Muscle of arm (tissue), 12 donors: ENCODE measurements around the gene CNTNAP2. TPM values are rescaled to one million over a fixed set of nuclear protein-coding genes. Genes with fewer than 3 reads are reported as not detected.

Experiments
- DNase-seq: peaks from one replicate; pipeline ENCODE4 v3.0.0-alpha.2; 2013
- polyA plus RNA-seq, 12 donors: library from polyadenylated mRNA; unstranded; fragments of 120-200 nt; gene quantifications; one replicate each; pipeline ENCODE4 v1.2.1, GENCODE V29; 2013; ENCODE audit not compliant: insufficient read length in 12 of 12

Gene CNTNAP2
- polyA plus RNA-seq, 12 donors, result 7.4 to 16.1 (median 10.3) TPM; not detected in 1

DNA sequence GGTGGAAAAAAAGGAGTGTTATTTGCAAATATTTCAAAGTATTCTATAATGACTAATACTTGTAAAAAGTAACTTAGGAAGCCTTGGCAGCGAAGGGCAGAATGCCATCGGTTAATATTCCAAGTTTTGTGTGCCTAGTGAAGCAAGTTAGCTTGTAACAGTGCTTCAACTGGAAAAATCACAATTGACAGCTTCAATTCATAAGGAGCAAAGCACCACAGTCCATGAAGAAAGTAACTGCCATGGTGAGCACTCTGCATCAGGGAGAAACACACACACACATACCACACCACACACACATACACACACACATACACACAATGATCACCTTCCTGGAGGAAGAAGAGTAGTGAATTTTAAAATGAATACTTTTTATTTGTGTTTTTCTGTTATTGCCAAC, 298.3 kb downstream of the CNTNAP2 start:
- DNase-seq, result no peak

DNA sequence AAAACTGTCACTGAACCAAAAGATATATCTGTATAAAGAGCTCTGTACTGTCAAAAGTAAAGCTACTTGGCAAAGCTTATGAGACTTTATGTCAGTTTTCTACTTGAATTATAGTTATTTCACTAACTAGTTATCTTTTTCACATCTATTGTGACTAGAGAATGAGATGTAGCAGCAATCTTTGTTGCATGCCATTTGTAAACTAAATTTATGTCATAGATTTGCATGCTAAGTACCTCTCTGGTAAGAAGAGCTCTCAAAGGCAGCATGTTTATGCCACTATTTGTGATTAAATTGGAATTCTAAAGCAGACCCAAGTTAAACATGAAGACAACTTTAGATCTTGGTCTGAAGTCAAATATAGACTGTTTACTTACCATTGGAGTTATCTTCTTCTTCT, 300.6 kb downstream of the CNTNAP2 start:
- DNase-seq, result no peak

DNA sequence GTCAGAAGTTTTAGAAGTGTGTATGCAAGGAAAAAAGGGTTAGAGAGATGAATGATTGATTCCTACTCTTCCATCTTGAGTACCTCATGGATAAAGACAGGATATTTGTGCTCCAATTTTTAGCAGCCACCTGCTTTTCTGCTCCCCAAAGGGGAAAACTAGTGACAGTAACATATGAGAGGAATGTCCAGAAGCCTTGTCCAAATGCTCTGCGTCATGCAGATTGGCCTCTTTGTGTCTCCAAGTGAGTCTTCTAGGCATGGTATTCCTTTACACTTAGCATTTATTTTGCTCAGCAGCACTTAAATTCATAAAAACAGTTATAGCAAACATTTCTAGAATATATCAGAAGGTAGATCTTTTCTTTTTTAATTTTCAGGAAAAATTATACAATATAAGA, 306.8 kb downstream of the CNTNAP2 start:
- peak; percentile 43 for DNase-seq

DNA sequence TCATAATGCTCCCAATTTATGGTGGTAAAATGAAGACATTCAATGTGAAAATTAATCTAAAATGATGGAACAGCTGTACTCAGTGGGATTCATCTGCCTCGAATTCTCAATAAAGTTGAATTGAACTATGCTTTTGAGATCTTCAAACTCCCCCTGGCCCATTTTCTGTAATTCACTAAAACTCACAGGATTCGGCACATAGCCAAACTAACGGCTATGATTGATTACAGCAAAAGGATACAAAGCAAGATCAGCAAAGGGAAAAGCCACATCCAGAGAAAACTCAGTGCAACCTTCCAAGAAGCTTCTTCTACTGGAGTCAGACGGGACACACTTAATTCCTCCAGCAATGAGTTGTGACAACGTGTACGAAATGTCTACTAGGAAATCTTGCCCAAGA, 307.5 kb downstream of the CNTNAP2 start:
- DNase-seq, result peak; percentile 36

DNA sequence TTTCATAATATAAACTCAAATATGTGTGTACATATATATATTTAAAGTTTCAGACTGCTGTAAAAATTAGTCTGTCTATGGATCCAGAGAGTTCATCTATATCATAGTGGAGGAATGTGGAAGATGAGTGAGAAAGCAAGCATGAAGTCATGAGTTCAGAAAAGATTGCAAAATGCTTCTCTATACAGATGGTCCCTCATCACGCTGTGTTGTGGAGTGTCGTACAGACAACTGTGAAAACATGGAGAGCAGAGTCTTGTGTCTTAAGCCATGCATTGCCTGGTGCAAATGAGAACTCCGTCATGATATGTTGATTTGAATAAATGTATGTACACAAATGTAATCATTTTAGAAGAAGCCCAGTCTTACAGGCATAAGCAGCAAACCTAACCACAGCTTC, 316.9 kb downstream of the CNTNAP2 start:
- no peak for DNase-seq

DNA sequence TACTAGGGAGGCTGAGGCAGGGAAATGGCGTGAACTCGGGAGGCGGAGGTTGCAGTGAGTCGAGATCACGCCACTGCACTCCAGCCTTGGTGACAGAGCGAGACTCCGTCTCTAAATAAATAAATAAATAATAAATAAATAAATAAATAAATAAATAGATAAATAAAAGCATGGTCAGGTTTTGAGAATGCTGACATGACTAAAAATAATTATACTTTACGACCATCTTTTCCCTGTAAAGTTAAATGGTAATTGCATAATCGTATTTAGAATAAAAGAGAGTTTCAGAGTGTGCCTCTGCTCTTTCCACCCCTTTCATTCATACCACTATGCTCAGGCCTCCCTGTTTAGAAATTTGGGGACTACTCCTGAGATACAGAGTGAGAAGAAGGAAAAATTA, 326.5 kb downstream of the CNTNAP2 start:
- no peak for DNase-seq

DNA sequence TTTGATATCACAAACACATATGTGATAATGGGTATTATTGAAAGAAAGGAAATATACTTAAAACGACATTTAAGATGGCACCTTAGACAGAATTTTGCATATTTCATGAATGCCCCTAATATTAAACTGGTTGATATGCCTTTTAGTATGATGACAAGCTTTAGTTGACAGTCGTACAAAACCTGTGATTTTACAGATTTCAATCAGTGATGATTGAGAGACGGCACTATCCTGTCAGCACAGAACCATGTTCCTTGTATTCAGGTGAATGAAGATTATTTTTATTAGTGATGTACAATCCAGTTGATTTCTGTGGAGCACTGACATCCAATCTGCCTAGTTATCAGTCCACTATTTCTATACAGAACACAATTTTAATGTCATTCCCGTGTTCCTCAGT, 333.0 kb downstream of the CNTNAP2 start:
- no peak for DNase-seq

DNA sequence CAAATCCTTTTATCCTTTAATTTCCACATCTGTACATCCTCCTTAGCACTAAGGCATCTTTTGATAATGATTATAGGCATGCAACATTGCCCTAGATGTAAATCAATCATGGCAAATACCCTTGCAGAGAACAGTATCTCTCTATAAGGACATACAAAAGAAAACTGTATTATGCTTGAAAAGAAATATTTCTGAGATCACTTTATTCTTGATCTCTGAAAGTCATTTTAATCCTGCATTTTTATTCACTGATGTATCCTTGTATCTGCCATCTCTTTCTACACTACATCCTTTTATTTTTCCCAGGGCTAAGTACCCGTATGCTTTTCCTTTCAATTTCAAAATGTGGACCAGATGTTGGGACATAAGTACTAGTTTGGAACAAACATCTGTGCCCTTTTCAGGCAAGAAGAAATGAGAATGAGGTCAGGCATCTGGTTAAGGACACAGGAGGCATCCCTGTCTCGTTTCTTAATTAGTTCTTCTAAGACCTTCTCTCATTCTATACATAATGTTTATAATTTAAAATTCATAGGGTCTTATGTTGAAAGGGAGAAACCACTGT, 338.6 kb downstream of the CNTNAP2 start:
- peak; percentile 1 for DNase-seq

DNA sequence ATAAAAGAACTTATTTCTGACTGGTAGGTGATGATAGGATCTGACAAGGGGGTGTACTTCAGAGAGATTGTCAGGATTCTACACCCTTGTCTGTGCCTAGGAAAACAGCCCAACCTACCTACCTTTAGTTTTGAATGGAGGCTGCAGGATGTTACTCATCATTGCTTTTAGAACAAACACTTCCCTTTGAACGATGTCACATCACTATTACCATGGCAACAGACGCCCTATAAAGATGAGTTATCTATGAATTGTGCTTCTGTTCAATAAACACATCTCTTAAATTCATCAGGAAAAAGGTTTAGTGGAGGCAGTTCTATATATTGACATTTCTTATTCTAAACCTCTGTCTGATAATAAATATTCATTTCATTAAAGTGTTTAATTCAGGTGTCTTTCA, 362.4 kb downstream of the CNTNAP2 start:
- DNase-seq, result no peak

DNA sequence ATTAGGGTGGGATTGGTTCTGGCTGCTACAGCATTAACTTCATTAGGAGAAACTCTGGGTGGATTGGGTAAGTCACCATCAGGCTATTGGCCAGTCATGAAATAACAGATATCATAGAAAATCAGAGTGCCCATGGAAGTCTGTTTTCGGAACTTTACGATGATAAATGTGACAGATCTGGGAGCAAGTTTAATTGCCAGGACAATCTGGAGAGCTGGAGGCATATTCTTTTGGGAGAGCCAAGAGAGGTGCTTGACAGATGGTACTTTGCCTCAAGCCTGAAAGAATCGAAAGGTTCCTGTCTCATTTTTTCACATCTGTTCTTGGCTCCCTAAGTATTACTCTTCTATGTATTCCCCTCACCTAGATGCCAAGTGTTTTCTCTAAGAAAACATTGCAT, 369.9 kb downstream of the CNTNAP2 start:
- no peak for DNase-seq

DNA sequence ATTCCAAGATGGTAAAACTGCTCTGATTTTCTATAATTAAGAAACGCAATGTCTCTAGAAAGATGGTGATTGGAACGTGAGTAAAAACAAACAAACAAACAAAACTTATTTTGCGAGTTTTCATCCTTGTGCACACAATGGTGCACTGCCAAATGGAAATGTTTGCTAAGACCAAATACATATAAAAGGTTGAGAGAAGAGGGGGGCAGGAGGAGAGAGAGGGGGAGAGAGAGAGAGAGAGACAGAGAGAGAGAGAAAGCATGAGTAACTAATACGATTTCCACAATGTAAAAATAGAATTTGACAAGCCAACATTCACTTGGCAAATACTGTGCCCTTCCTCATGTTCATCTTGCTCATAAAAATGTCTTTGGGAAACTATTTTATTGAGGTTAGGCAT, 375.4 kb downstream of the CNTNAP2 start:
- DNase-seq, result no peak

DNA sequence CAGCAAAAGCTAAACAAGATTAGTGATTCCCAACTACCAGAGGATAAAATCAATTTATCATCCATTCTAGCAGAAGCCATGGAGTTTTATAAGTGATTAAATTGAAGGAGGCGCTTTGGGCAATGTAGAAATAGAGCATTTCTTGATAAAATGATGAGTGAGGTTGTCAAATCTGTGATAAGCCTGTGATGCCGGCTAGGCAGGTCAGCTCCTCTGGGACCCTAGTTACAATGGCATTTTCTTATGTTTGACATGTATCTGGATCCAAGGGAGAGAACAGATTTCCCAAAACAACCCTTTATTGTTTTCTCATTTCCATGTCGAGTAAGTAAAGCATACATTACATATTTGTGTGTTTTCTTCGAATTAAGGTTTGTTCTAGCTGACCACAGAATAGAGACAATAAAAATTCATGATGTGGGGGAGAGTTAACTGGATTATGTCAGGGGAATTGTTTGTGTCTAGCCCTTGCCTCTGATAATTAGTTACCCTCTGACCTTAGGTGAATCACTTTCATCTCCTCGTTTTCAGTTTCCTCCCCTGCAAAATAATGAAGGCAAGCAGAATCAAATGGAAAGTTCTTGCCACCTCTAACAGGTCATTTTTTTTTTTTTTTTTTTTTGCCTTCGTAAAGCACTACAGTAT, 378.5 kb downstream of the CNTNAP2 start:
- DNase-seq, result no peak

DNA sequence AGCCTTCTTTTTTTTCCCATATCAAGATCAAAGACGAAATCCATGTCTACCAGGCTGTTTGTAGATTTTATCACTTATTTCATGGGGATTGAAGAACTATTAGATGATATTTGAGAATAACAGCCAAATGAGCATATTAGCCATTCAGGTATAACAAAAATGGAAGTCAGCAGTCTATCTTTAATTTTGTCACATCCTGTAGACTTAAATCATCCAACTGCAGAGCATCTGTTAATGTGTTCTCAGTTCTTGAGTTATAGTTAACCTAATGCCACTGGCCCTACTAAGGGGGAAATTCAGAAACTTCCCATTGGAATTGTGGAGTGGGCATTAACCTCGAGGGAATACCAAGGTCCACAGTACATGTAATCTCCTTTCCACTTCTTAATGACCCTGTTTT, 380.1 kb downstream of the CNTNAP2 start:
- no peak for DNase-seq

DNA sequence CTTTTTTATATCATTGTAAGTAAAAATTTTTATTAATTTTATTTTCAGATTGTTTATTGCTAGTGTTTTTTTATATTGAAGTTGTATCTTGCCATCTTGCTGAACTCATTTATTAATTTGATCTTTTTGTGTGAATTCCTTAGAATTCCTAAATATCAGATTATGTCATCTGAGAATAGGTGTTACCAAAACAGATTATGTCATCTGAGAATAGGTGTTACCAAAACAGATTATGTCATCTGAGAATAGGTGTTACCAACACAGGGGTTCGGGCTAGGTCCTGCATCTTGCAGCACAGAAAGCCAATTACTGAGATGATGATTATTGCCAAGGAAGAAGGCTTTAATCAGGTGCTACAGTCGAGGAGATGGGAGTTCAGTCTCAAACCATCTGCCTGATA, 383.4 kb downstream of the CNTNAP2 start:
- DNase-seq, result no peak

DNA sequence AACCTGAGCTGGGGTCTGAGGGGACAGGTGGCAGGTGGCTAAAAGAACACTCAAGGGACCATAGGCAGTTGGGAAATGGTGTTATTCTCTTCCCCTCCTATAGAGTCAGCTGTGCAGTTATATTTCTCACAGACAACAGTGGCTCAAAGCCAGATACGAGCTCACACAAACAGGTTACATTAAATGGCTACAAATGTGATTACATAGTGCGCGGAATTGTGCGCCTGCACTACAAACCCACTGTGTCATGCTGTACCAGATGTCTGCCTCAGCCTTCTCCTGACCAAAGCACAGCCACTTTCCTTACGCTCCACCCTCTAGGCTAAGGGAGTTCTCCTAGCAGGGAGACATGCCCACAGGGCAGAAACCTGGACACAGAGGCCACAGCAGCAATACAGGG, 387.2 kb downstream of the CNTNAP2 start:
- no peak for DNase-seq

DNA sequence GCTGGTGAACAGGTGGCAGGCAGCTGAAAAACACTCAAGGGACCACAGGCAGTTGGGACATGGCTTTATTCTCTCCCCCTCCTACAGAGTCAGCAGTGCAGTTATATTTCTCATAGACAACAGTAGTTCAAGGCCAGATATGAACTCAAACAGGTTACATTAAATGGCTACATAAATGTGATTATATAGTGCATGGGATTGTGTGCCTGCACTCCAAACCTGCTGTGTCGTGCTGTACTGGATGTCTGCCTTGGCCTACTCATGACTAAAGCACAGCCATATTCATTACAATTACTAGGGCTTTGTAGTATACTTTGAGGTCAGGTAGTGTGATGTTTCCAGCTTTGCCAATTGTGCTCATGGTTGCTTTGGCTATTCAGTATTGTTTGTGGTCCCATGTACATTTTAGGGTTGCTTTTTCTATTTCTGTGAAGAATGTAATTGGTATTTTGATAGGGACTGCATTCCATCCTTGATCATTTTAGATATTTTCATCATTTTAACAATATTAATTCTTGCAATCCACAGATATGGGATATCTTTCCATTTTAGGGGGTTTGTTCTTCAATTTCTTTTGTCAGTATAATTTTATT, 393.6 kb downstream of the CNTNAP2 start:
- DNase-seq, result no peak

DNA sequence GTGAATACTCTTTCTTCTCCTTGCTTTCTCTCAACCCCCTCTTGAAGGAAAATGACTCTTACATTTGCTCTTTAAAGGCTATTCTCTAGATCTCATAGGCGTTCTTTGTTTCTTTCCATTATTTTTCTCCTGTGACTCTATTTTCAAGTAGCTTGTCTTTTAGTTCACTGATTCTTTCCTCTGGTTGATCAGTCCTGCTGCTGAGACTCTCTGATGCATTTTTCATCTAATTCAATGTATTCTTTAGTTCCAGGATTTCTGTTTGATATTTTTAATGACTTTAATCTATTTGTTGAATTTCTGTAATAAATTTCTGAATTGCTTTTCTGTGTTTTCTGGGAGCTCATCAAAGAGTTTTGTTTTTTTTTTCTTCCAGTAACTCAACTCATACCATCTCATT, 397.7 kb downstream of the CNTNAP2 start:
- DNase-seq, result no peak

DNA sequence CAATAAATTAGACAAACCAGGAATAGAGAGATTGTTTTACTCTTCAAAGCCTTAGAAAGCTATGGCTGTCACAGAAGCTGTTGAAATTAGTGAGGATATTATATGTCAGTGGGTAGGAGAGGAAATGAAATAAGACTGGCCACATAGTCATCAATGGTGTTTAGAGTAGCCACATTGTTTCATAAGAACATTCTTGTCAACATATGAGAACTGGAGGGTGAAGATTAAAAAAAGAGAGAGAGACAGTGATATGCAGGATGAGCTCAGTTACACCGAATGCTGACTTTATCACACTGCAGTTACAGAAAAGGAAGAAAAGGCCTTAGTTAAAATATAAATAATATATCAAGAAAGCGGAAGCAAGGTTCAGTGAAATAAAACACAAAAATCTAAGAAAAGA, 412.0 kb downstream of the CNTNAP2 start:
- no peak for DNase-seq

DNA sequence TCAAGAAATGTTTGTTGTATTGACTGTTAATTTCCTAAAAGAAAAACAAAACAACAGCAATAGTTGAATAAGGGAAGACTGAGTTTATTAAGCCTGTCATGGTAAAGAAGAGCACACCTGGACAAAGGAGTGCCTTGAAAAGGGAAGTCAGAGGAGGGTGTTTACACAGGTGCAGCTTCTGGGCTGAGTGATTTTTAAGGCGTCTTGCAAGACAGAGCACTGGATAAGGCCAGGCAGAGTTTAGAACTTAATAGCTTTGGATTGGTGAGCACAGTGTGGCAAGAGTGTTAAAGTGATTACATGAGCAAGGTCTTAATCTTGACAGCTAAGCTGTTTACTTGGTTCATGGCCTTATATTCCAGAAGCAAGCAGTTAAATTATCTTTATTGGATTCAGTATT, 423.2 kb downstream of the CNTNAP2 start:
- DNase-seq, result no peak

DNA sequence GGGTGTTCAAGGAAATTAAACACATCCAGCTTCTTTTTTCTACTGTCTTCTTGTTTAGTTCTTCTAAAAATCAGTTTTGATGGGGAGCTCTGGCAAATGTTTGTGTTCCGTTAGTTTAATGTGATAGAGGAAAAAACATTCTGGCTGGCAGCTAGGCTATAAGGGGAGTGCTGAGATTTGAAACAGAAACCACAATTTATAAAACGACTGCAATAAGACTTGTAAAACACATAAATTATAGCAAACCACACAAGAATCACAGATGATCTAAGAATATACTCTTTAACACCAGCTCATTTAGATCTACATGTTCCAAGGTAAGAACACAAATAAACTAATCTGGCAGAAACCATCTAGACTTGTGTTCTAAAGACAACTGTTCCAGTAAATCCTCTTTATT, 425.5 kb downstream of the CNTNAP2 start:
- DNase-seq, result no peak

DNA sequence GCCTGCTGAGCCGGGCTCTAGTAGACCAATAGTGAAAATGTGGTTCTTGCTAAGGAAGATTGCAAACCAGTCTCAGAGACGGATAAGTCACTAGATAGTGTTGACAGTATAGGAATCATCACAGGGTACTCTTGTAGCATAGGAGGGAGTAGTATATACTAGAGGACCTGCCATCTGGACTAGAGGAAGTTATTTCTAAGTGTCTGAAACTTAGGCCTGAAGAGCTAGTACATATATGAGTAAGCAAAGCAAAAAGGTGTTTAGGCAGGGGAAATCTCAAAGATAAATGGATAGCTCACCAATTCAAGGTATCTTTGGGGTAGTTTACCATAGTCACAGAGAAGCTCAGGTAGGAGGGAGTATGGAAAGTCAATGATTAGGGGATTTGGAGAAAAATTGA, 428.1 kb downstream of the CNTNAP2 start:
- no peak for DNase-seq

DNA sequence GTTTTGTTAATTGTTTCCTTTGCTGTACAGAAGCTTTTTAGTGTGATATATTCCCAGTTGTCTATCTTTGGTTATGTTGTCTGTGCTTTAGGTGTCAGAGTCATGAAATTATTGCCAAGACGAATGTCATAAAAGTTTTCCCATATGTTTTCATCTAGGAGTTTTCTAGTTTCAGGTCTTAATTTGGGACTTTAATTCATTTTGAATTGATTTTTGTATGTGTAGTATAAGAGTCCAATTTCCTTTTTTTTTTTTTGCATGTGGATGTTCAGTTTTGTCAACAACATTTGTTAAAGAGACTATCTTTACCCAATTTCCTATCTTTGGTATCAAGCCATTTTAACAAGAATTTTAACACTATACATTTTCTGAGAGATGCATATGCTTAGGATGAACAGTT, 432.2 kb downstream of the CNTNAP2 start:
- no peak for DNase-seq

DNA sequence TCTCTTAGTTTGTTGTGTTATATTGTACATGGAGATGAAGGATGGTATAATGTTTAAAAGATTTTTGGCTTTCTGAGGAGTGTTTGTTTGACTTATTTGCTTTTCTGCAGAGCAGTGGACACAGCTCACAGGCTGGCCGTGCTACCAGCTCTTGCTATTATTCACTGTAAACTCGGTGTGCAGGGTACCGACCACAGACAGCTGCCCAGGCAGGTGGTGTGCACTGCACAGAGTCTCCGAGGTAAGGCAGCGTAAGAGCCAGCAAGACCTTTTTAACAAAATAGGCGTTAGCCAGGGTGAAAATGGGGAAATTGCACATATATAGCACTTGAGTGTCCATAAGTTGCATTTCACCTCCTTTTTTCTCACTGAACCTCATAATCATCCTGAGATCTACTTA, 438.0 kb downstream of the CNTNAP2 start:
- DNase-seq, result no peak

DNA sequence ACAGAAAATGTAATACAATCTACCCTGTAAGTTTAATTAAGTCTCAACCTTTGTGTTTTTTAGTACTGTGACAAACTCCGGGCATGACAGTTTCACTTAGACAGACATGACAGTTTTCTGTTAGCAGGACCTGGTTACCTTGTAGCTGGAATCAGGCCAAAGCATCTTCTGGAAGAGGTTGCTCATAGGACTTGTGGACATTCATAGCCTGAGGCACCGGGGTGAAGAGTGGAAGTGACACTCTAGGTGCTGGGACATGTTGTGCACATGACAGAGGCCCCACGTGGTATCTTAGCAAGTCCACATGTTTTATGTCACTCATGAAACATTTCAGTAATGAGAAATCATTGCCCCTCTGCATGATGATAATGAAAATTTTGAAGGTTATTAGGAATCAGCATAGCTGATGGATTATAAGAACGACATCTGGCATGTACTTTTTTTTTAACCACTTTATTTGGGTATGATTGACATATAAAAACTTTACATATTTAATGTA, 441.4 kb downstream of the CNTNAP2 start:
- no peak for DNase-seq
